ENCODE data around the gene HDLBP.

Gene HDLBP

GRCh38 chr2:241254904-241255351 lies 60.5 kb downstream of the HDLBP start:
- no peak for DNase-seq (ENCODE audit: low read depth)

- no peak for DNase-seq (ENCODE audit: low read depth)
Observed at GRCh38 chr2:241252778-241253475, 62.5 kb downstream of the HDLBP start.

- DNase-seq (ENCODE audit: low read depth), result no peak
Observed at GRCh38 chr2:241249654-241250053, 65.8 kb downstream of the HDLBP start.

GRCh38 chr2:241248897-241249296 lies 66.6 kb downstream of the HDLBP start:
- no peak for DNase-seq (ENCODE audit: low read depth)

- no peak for DNase-seq (ENCODE audit: low read depth)
Observed at GRCh38 chr2:241248289-241248688, 67.2 kb downstream of the HDLBP start.

- no peak for DNase-seq (ENCODE audit: low read depth)
Observed at GRCh38 chr2:241244368-241244767, 71.1 kb downstream of the HDLBP start.

GRCh38 chr2:241242306-241242705 lies 73.2 kb downstream of the HDLBP start:
- no peak for DNase-seq (ENCODE audit: low read depth)

GRCh38 chr2:241241669-241242068 lies 73.8 kb downstream of the HDLBP start:
- no peak for DNase-seq (ENCODE audit: low read depth)

- DNase-seq (ENCODE audit: low read depth), result no peak
Observed at GRCh38 chr2:241240320-241241004, 75.0 kb downstream of the HDLBP start.

- DNase-seq (ENCODE audit: low read depth), result no peak
Observed at GRCh38 chr2:241239552-241240202, 75.8 kb downstream of the HDLBP start.

- no peak for DNase-seq (ENCODE audit: low read depth)
Observed at GRCh38 chr2:241238693-241239198, 76.7 kb downstream of the HDLBP start.

GRCh38 chr2:241237949-241238371 lies 77.5 kb downstream of the HDLBP start:
- DNase-seq (ENCODE audit: low read depth), result no peak

- DNase-seq (ENCODE audit: low read depth), result no peak
Observed at GRCh38 chr2:241237047-241237446, 78.4 kb downstream of the HDLBP start.

GRCh38 chr2:241235859-241236593 lies 79.4 kb downstream of the HDLBP start:
- DNase-seq (ENCODE audit: low read depth), result no peak

GRCh38 chr2:241234962-241235740 lies 80.3 kb downstream of the HDLBP start:
- no peak for DNase-seq (ENCODE audit: low read depth)

GRCh38 chr2:241234066-241234790 lies 81.2 kb downstream of the HDLBP start:
- DNase-seq (ENCODE audit: low read depth), result no peak

- no peak for DNase-seq (ENCODE audit: low read depth)
Observed at GRCh38 chr2:241232736-241233575, 82.5 kb downstream of the HDLBP start.

- DNase-seq (ENCODE audit: low read depth), result no peak
Observed at GRCh38 chr2:241230435-241230834, 85.0 kb downstream of the HDLBP start.

GRCh38 chr2:241229563-241230401 lies 85.7 kb downstream of the HDLBP start:
- no peak for DNase-seq (ENCODE audit: low read depth)
